MG63 (cell line): ENCODE measurements around the gene STXBP4. TPM values are rescaled to one million over a fixed set of nuclear protein-coding genes. Genes with fewer than 3 reads are reported as not detected.

Experiments used
- DNase-seq: peaks from one replicate; pipeline ENCODE4 v3.0.0-alpha.2; 2020
- H3K27me3 ChIP-seq: fragments of 250-450 bp; sonication (Bioruptor Pico); 2 replicates; pipeline ENCODE4 v1.5.1; 2020; ENCODE audit warnings: mild to moderate bottlenecking, moderate library complexity
- H3K36me3 ChIP-seq: fragments of 250-450 bp; sonication (Bioruptor Pico); 2 replicates; pipeline ENCODE4 v1.5.1; 2020; ENCODE audit warnings: mild to moderate bottlenecking, moderate library complexity
- H3K4me3 ChIP-seq: fragments of 250-450 bp; sonication (Bioruptor Pico); 2 replicates; pipeline ENCODE4 v1.5.1; 2020; ENCODE audit warnings: mild to moderate bottlenecking, moderate library complexity
- H3K9me3 ChIP-seq: fragments of 250-450 bp; sonication (Bioruptor Pico); 2 replicates; pipeline ENCODE4 v1.5.1; 2020; ENCODE audit warnings: mild to moderate bottlenecking, moderate library complexity
- total RNA-seq: library from RNA; depleted of rRNA; stranded (reverse); fragments of >200 nt; shearing (Covaris generic); gene quantifications from 2 replicates; pipeline ENCODE4 v1.2.3, GENCODE V29; 2014; ENCODE audit warnings: low replicate concordance

STXBP4 gene
- total RNA-seq, 1 experiment from 2014 or later: 28.1 TPM

GRCh38 chr17:54991567-54991966, 23.0 kb downstream of the STXBP4 start:
- Histone ChIP-seq H3K9me3 (no peaks in the 10 kb centered on the region), H3K4me3 (no peak overlapping the region), H3K36me3 (no peaks in the 10 kb centered on the region), H3K27me3 (no peaks in the 10 kb centered on the region)
- DNase-seq: no peak

GRCh38 chr17:54992797-54993639, 24.5 kb downstream of the STXBP4 start:
- Histone ChIP-seq H3K36me3 (no peaks in the 10 kb centered on the region), H3K4me3 (no peak overlapping the region), H3K9me3 (no peaks in the 10 kb centered on the region), H3K27me3 (no peaks in the 10 kb centered on the region)
- no peak for DNase-seq

- Histone ChIP-seq H3K9me3 (no peaks in the 10 kb centered on the region), H3K4me3 (no peak overlapping the region), H3K36me3 (no peaks in the 10 kb centered on the region), H3K27me3 (no peaks in the 10 kb centered on the region)
- no peak for DNase-seq
Observed at GRCh38 chr17:54996441-54996840, 27.9 kb downstream of the STXBP4 start.

- Histone ChIP-seq H3K9me3 (no peaks in the 10 kb centered on the region), H3K27me3 (no peaks in the 10 kb centered on the region), H3K36me3 (no peaks in the 10 kb centered on the region), H3K4me3 (no peak overlapping the region)
- no peak for DNase-seq
Observed at GRCh38 chr17:55002458-55002857, 33.9 kb downstream of the STXBP4 start.

GRCh38 chr17:55004484-55004883, 35.9 kb downstream of the STXBP4 start:
- Histone ChIP-seq H3K36me3 (no peaks in the 10 kb centered on the region), H3K4me3 (no peak overlapping the region), H3K9me3 (no peaks in the 10 kb centered on the region), H3K27me3 (no peaks in the 10 kb centered on the region)
- DNase-seq: no peak

GRCh38 chr17:55005520-55005919, 37.0 kb downstream of the STXBP4 start:
- Histone ChIP-seq H3K27me3 (no peaks in the 10 kb centered on the region), H3K36me3 (no peaks in the 10 kb centered on the region), H3K4me3 (no peak overlapping the region), H3K9me3 (no peaks in the 10 kb centered on the region)
- no peak for DNase-seq

- Histone ChIP-seq H3K4me3 (no peak overlapping the region), H3K9me3 (no peaks in the 10 kb centered on the region), H3K27me3 (no peaks in the 10 kb centered on the region), H3K36me3 (no peaks in the 10 kb centered on the region)
- no peak for DNase-seq
Observed at GRCh38 chr17:55023626-55024025, 55.1 kb downstream of the STXBP4 start.

- no peak for DNase-seq
- no peaks in the 10 kb centered on the region for H3K9me3 ChIP-seq
- H3K36me3 ChIP-seq: no peaks in the 10 kb centered on the region
- H3K4me3 ChIP-seq: no peak overlapping the region
- H3K27me3 ChIP-seq: no peaks in the 10 kb centered on the region
Observed at GRCh38 chr17:55037828-55038227, 69.3 kb downstream of the STXBP4 start.

- Histone ChIP-seq H3K9me3 (no peaks in the 10 kb centered on the region), H3K4me3 (no peak overlapping the region), H3K27me3 (no peaks in the 10 kb centered on the region), H3K36me3 (no peaks in the 10 kb centered on the region)
- no peak for DNase-seq
Observed at GRCh38 chr17:55038291-55038690, 69.7 kb downstream of the STXBP4 start.

- H3K36me3 ChIP-seq: no peaks in the 10 kb centered on the region
- no peaks in the 10 kb centered on the region for H3K9me3 ChIP-seq
- no peak overlapping the region for H3K4me3 ChIP-seq
- no peak for DNase-seq
- H3K27me3 ChIP-seq: no peaks in the 10 kb centered on the region
Observed at GRCh38 chr17:55040611-55041010, 72.0 kb downstream of the STXBP4 start.

- Histone ChIP-seq H3K4me3 (no peak overlapping the region), H3K36me3 (no peaks in the 10 kb centered on the region)
- DNase-seq: no peak
Observed at GRCh38 chr17:55053855-55054254, 85.3 kb downstream of the STXBP4 start.

GRCh38 chr17:55054429-55054828, 85.9 kb downstream of the STXBP4 start:
- no peak for DNase-seq
- no peak overlapping the region for H3K4me3 ChIP-seq
- no peaks in the 10 kb centered on the region for H3K36me3 ChIP-seq
- no peaks in the 10 kb centered on the region for H3K27me3 ChIP-seq
- no peaks in the 10 kb centered on the region for H3K9me3 ChIP-seq

More at GRCh38 chr17:55053855-55054254, 85.3 kb downstream of the STXBP4 start:
- Histone ChIP-seq H3K27me3 (no peaks in the 10 kb centered on the region), H3K9me3 (no peaks in the 10 kb centered on the region)

GRCh38 chr17:55056526-55056925, 88.0 kb downstream of the STXBP4 start:
- Histone ChIP-seq H3K9me3 (no peaks in the 10 kb centered on the region), H3K4me3 (no peak overlapping the region), H3K36me3 (no peaks in the 10 kb centered on the region), H3K27me3 (no peaks in the 10 kb centered on the region)
- DNase-seq: peak; percentile 34

- H3K36me3 ChIP-seq: no peaks in the 10 kb centered on the region
- H3K27me3 ChIP-seq: no peaks in the 10 kb centered on the region
- no peak for DNase-seq
- no peak overlapping the region for H3K4me3 ChIP-seq
- no peaks in the 10 kb centered on the region for H3K9me3 ChIP-seq
Observed at GRCh38 chr17:55057184-55057583, 88.6 kb downstream of the STXBP4 start.

- Histone ChIP-seq H3K36me3 (no peaks in the 10 kb centered on the region), H3K9me3 (no peaks in the 10 kb centered on the region), H3K4me3 (no peak overlapping the region), H3K27me3 (no peaks in the 10 kb centered on the region)
- no peak for DNase-seq
Observed at GRCh38 chr17:55059724-55060123, 91.2 kb downstream of the STXBP4 start.

- no peaks in the 10 kb centered on the region for H3K27me3 ChIP-seq
- H3K9me3 ChIP-seq: no peaks in the 10 kb centered on the region
- no peak overlapping the region for H3K4me3 ChIP-seq
- peak; percentile 42 for DNase-seq
- H3K36me3 ChIP-seq: no peaks in the 10 kb centered on the region
Observed at GRCh38 chr17:55062921-55063320, 94.4 kb downstream of the STXBP4 start.

GRCh38 chr17:55063885-55064874, 95.6 kb downstream of the STXBP4 start:
- H3K27me3 ChIP-seq: no peaks in the 10 kb centered on the region
- H3K4me3 ChIP-seq: no peak overlapping the region
- no peaks in the 10 kb centered on the region for H3K36me3 ChIP-seq
- no peaks in the 10 kb centered on the region for H3K9me3 ChIP-seq
- no peak for DNase-seq
